Measurements from ENCODE around the gene VIL1. TPM values are rescaled to one million over a fixed set of nuclear protein-coding genes. Genes with fewer than 3 reads are reported as not detected.

VIL1 gene
- total RNA-seq, 1 experiment from 2014 or later: 0.49 TPM

GRCh38 chr2:218470448-218470847, 51.5 kb downstream of the VIL1 start (continued):
- TF ChIP-seq ZBTB33 (IDR thresholded peaks at IDR 0.05; ENCODE audit: extremely low read depth, insufficient replicate concordance, low read length) (no peak), REST (IDR thresholded peaks at IDR 0.05; ENCODE audit: low read depth) (no peak), POLR2A (IDR thresholded peaks at IDR 0.05; ENCODE audit: borderline replicate concordance, extremely low read depth, insufficient read depth, insufficient read length) (no peak), JUND (IDR thresholded peaks at IDR 0.05) (no peak)

- DNase-seq (ENCODE audit: low read depth, low spot score): no peak
- intact Hi-C loops (cut with micrococcal nuclease): no loop called here
- ChIA-PET RAD21 (ENCODE audit: low non-redundant PET in 1 of 2, low total read pairs in 2 of 2, uncharacterized antibody in 2 of 2, unreplicated experiment in 2 of 2) (no interaction called here), POLR2A (no interaction called here), CTCF (no interaction called here)
- Histone ChIP-seq H3K36me3 (ENCODE audit: control insufficient read depth in 1 of 2, insufficient read depth in 2 of 2, low read length in 2 of 2) (peaks cover 8 to 16% of the 10 kb centered on the region in 2 experiments; a peak in 2 of 4 replicates), H3K4me3 (replicated peaks in 1 of 2; ENCODE audit: low read depth in 1 of 2, low read length in 2 of 2) (no peak overlapping the region), H3K27ac (ENCODE audit: low read depth, low read length) (no peak overlapping the region), H3K27me3 (ENCODE audit: insufficient read depth, low read length) (no peaks in the 10 kb centered on the region), H3K9me3 (ENCODE audit: control insufficient read depth in 1 of 2, insufficient read depth in 1 of 2, low read depth in 1 of 2, low read length in 2 of 2) (no peaks in the 10 kb centered on the region), H3K9ac (ENCODE audit: low read length) (no peak overlapping the region), H4K20me1 (ENCODE audit: insufficient read depth) (no peaks in the 10 kb centered on the region), H2AFZ (ENCODE audit: low read depth, low read length, poor library complexity, severe bottlenecking) (no peak overlapping the region), H3K9me2 (ENCODE audit: insufficient read depth) (no peaks in the 10 kb centered on the region), H3K4me1 (ENCODE audit: control insufficient read depth in 1 of 2, insufficient read depth in 2 of 2, low read length in 2 of 2) (no peaks in the 10 kb centered on the region), H3K79me2 (ENCODE audit: insufficient read depth, low read length) (no peaks in the 10 kb centered on the region), H3K4me2 (ENCODE audit: low read length) (no peak overlapping the region)
- TF ChIP-seq FOSL1 (IDR thresholded peaks at IDR 0.05; ENCODE audit: low read depth): no peak
- TF ChIP-seq ZFX (IDR thresholded peaks at IDR 0.05): no peak
- no peak for TF ChIP-seq ELF1 (IDR thresholded peaks at IDR 0.05; ENCODE audit: borderline replicate concordance, low read depth)
- no peak for TF ChIP-seq TCF7L2 (IDR thresholded peaks at IDR 0.05; ENCODE audit: borderline replicate concordance, extremely low read depth, insufficient read depth, insufficient read length)
- no peak for TF ChIP-seq POLR2AphosphoS5 (IDR thresholded peaks at IDR 0.05; ENCODE audit: low read depth, low read length)
- no peak for TF ChIP-seq ATF3 (IDR thresholded peaks at IDR 0.05)
- no peak for TF ChIP-seq CTCF (IDR thresholded peaks at IDR 0.05 in 2 of 3, conservative IDR thresholded peaks at IDR 0.05 in 1 of 3; ENCODE audit: borderline replicate concordance in 1 of 3, insufficient read depth in 1 of 3, low read depth in 2 of 3, low read length in 2 of 3)
- TF ChIP-seq EZH2phosphoT487 (IDR thresholded peaks at IDR 0.05; ENCODE audit: borderline replicate concordance): no peak
- no peak for TF ChIP-seq POLR2A (IDR thresholded peaks at IDR 0.05; ENCODE audit: borderline replicate concordance, extremely low read depth, insufficient read depth, insufficient read length)
- TF ChIP-seq CEBPB (IDR thresholded peaks at IDR 0.05; ENCODE audit: low read depth): no peak
- TF ChIP-seq EZH2 (IDR thresholded peaks at IDR 0.05): no peak
- TF ChIP-seq SRF (IDR thresholded peaks at IDR 0.05; ENCODE audit: low read depth): no peak
- no peak for TF ChIP-seq RAD21 (IDR thresholded peaks at IDR 0.05; ENCODE audit: low read depth)
- no peak for TF ChIP-seq MAX (IDR thresholded peaks at IDR 0.05)
- BruUV-seq (replicated peaks): no TSS peak
- no peak for ATAC-seq
These were observed 52.1 kb downstream of the VIL1 start for GRCh38 chr2:218471036-218471435.
